Testis (tissue), 2 donors: ENCODE results near the gene ESCO1.

Source experiments
- CTCF ChIP-seq, 3 experiments: fragments of 450-650 bp in 2 of 3; fragments of 200-600 bp in 1 of 3; sonication (generic) in 1 of 3; IDR thresholded peaks; one replicate each; pipeline ENCODE4 v1.5.1; 2016 to 2019; ENCODE audit warnings: antibody characterized with exemption in 3 of 3, mild to moderate bottlenecking in 2 of 3, moderate library complexity in 1 of 3
- POLR2A ChIP-seq: fragments of 450-650 bp; IDR thresholded peaks from one replicate; pipeline ENCODE4 v1.6.1; 2017; ENCODE audit warnings: antibody characterized with exemption, mild to moderate bottlenecking, moderate library complexity

GRCh38 chr18:21502661-21503060, 97.8 kb downstream of the ESCO1 start:
- TF ChIP-seq CTCF (IDR thresholded peaks at IDR 0.05) (no peak), POLR2A (no peak)
